Ectodermal cell (in vitro differentiated cells): ENCODE results near the gene RAD51B.

Source experiments
- H3K27ac ChIP-seq: 2 replicates; pipeline ENCODE4 v1.7.0; 2013; ENCODE audit warnings: mild to moderate bottlenecking, low read depth, low read length; ENCODE audit not compliant: insufficient read depth, poor library complexity, severe bottlenecking
- H3K27me3 ChIP-seq: 2 replicates; pipeline ENCODE4 v1.7.0; 2013; ENCODE audit warnings: mild to moderate bottlenecking, low read length; ENCODE audit not compliant: insufficient read depth, control insufficient read depth, poor library complexity, severe bottlenecking
- H3K36me3 ChIP-seq: one replicate; pipeline ENCODE4 v1.7.0; 2013; ENCODE audit warnings: low read length; ENCODE audit not compliant: control insufficient read depth, insufficient read depth
- H3K4me1 ChIP-seq: one replicate; pipeline ENCODE4 v1.7.0; 2013; ENCODE audit warnings: low read length; ENCODE audit not compliant: control insufficient read depth, insufficient read depth
- H3K4me3 ChIP-seq: 2 replicates; pipeline ENCODE4 v1.7.0; 2013; ENCODE audit warnings: low read depth, low read length, control low read depth; ENCODE audit not compliant: insufficient read depth
- H3K9me3 ChIP-seq: 2 replicates; pipeline ENCODE4 v1.7.0; 2013; ENCODE audit warnings: mild to moderate bottlenecking, low read length, moderate library complexity; ENCODE audit not compliant: control insufficient read depth
- WGBS, 2 experiments: methylation state at CpG; one replicate each; pipeline ENCODE4 v1.1.7; 2013; ENCODE audit warnings: missing lambda C conversion rate in 2 of 2; 5-methylcytosine and 5-hydroxymethylcytosine counted together

The RAD51B gene

GRCh38 chr14:68491793-68492192 lies 672.2 kb downstream of the RAD51B start:
- Histone ChIP-seq H3K36me3 (no peaks in the 10 kb centered on the region), H3K4me3 (no peak overlapping the region), H3K27ac (no peak overlapping the region), H3K9me3 (no peaks in the 10 kb centered on the region), H3K27me3 (no peaks in the 10 kb centered on the region), H3K4me1 (peaks cover 14% of the 10 kb centered on the region)
- 92 to 96% methylated on average over 6 of the region's 6 CpGs for WGBS, 2 experiments

DNA sequence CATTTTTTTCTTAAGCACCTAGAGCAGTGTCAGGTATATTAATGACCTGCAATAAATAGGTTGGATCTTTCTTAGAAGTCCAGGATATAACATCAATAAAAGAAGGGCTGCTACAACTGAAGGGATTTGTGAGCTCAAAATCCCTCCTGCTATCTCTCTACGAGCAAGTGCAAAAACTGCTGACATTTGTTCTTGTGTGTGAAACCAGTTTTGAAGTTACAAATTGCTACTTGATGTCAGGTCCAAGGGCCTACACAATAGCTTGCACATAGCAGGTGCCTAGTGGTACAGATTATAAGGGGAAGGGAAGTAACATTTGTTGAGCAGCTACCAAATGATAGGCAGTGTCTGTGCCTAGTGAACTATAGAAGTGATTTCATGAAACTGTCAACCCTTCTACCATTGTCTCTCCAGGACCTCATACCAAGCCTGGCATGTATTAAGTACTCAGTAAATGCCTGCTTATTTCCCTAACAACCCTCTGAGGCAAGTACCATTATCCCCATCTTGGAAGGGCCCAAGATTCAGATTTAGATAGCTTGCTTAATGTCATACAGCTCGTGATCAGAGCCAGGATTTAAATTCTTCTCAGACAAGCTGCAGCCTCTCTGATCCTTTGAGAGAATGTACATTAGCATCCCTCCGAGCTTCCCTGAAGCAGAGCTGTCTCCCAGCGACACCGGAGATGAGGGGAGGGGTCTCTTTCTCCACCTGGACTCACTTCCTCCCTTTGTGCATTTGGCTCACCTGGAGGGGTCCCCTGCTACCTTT lies 673.0 kb downstream of the RAD51B start:
- H3K4me1 ChIP-seq = peaks cover 14% of the 10 kb centered on the region
- 68 to 70% methylated on average over 5 of the region's 5 CpGs for WGBS, 2 experiments
- no peaks in the 10 kb centered on the region for H3K27me3 ChIP-seq
- H3K36me3 ChIP-seq = no peaks in the 10 kb centered on the region
- no peak overlapping the region for H3K4me3 ChIP-seq
- no peaks in the 10 kb centered on the region for H3K9me3 ChIP-seq
- H3K27ac ChIP-seq = no peak overlapping the region

GRCh38 chr14:68493152-68493911 lies 673.8 kb downstream of the RAD51B start:
- WGBS, 2 experiments = 90 to 95% methylated on average over 9 of the region's 9 CpGs
- H3K4me3 ChIP-seq = no peak overlapping the region
- peaks cover 14% of the 10 kb centered on the region for H3K4me1 ChIP-seq
- H3K36me3 ChIP-seq = no peaks in the 10 kb centered on the region
- H3K27me3 ChIP-seq = no peaks in the 10 kb centered on the region
- no peak overlapping the region for H3K27ac ChIP-seq
- H3K9me3 ChIP-seq = no peaks in the 10 kb centered on the region

DNA sequence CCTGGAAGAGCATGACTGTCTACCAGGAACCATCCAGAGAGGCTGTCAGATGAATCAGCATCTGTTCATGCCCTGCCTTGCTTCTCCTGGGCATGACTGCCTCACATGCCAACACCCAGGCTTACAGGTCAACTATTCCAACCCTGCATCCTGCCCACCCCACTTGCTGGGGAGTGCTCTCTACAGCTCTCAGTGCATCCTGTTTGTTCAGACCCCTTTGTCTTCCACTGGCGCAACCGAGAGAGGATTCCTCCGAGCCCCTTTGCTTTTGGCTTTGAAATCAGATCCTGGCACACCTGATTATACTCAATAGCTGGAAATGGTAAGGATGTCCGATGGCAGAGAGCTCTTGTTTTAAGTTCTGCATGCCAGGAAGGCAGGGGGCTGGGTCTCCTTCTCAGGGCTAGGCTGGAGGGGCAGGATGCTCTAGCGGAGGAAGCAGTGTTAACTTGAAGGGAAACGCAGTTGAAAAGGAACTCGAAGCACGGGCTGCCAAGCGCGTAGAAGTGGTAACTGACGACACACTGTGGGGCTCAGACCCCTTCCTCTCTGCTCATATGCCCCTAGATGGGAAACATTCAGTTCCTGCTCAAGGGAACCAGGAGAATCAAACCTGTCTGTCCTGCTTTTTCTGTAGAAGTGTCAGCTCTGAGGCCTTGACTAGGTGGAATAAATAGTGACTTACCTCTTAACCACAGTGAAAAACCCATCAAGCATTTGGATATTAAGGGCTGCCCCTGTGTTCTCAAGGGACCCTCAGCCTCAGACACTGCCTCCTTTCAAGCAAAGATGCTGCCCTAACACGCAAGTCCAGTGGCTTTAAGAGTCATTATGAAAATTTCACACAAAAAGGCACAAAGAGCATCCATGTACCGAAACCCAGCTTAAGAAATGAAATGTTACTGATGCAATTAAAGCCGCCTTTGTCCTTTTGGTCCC lies 675.8 kb downstream of the RAD51B start:
- Histone ChIP-seq H3K36me3 (no peaks in the 10 kb centered on the region), H3K4me1 (peaks cover 20% of the 10 kb centered on the region), H3K9me3 (no peaks in the 10 kb centered on the region), H3K27me3 (no peaks in the 10 kb centered on the region), H3K4me3 (no peak overlapping the region), H3K27ac (no peak overlapping the region)
- WGBS, 2 experiments = 92 to 93% methylated on average over 14 of the region's 14 CpGs

- Histone ChIP-seq H3K4me3 (no peak overlapping the region), H3K36me3 (no peaks in the 10 kb centered on the region), H3K27me3 (no peaks in the 10 kb centered on the region), H3K9me3 (no peaks in the 10 kb centered on the region), H3K27ac (no peak overlapping the region), H3K4me1 (peaks cover 24% of the 10 kb centered on the region)
- WGBS, 2 experiments = 93% methylated on average over 2 of the region's 2 CpGs
These were observed 677.4 kb downstream of the RAD51B start for GRCh38 chr14:68497011-68497410.

DNA sequence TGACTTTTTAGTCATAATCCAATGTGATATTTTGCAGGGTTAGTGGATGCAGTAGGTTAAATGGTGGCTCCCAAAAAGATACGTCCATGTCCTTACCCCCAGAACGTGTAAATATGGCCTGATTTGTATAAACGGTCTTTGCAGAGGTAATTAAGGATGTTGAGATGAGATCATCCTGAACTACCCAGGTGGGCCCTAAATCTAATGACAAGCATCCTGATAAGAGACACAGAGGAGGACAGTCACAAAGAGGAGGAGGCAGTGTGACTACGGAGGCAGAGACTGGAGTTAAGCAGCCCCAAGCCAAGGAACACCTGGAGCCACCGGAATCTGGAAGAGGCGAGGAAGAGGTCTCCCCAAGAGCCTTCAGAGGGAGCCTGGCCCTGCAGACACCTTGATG lies 679.9 kb downstream of the RAD51B start:
- no peak overlapping the region for H3K27ac ChIP-seq
- H3K4me1 ChIP-seq = peaks cover 24% of the 10 kb centered on the region
- no peaks in the 10 kb centered on the region for H3K27me3 ChIP-seq
- H3K9me3 ChIP-seq = no peaks in the 10 kb centered on the region
- 96 to 98% methylated on average over 6 of the region's 6 CpGs for WGBS, 2 experiments
- no peaks in the 10 kb centered on the region for H3K36me3 ChIP-seq
- no peak overlapping the region for H3K4me3 ChIP-seq

GRCh38 chr14:68501171-68501570 lies 681.6 kb downstream of the RAD51B start:
- H3K9me3 ChIP-seq = no peaks in the 10 kb centered on the region
- H3K4me3 ChIP-seq = no peak overlapping the region
- H3K4me1 ChIP-seq = peaks cover 34% of the 10 kb centered on the region
- no peaks in the 10 kb centered on the region for H3K27me3 ChIP-seq
- H3K27ac ChIP-seq = no peak overlapping the region
- H3K36me3 ChIP-seq = no peaks in the 10 kb centered on the region
- WGBS, 2 experiments = 95 to 97% methylated on average over 3 of the region's 3 CpGs

GRCh38 chr14:68501614-68502052 lies 682.1 kb downstream of the RAD51B start:
- no peak overlapping the region for H3K4me3 ChIP-seq
- WGBS, 2 experiments = 93 to 94% methylated on average over 9 of the region's 9 CpGs
- peaks cover 37% of the 10 kb centered on the region for H3K4me1 ChIP-seq
- H3K27me3 ChIP-seq = no peaks in the 10 kb centered on the region
- no peaks in the 10 kb centered on the region for H3K9me3 ChIP-seq
- H3K27ac ChIP-seq = no peak overlapping the region
- no peaks in the 10 kb centered on the region for H3K36me3 ChIP-seq

- WGBS, 2 experiments = 85 to 87% methylated on average over 8 of the region's 8 CpGs
- H3K27ac ChIP-seq = no peak overlapping the region
- H3K9me3 ChIP-seq = no peaks in the 10 kb centered on the region
- no peaks in the 10 kb centered on the region for H3K36me3 ChIP-seq
- peaks cover 37% of the 10 kb centered on the region for H3K4me1 ChIP-seq
- no peaks in the 10 kb centered on the region for H3K27me3 ChIP-seq
- no peak overlapping the region for H3K4me3 ChIP-seq
These were observed 682.7 kb downstream of the RAD51B start for GRCh38 chr14:68502230-68502629.
